H9 (cell line): ENCODE data around the gene APOLD1. TPM values are rescaled to one million over a fixed set of nuclear protein-coding genes. Genes with fewer than 3 reads are reported as not detected.

Source experiments
- DNase-seq: peaks from one replicate; pipeline ENCODE4 v3.0.0-alpha.2; 2017
- H2AFZ ChIP-seq: one replicate; pipeline ENCODE4 v1.6.1; 2013; ENCODE audit warnings: mild to moderate bottlenecking, low read length, control low read depth, moderate library complexity
- H2AK5ac ChIP-seq: 2 replicates; pipeline ENCODE4 v1.6.1; 2013; ENCODE audit warnings: low read length, control low read depth, mixed read lengths; ENCODE audit not compliant: insufficient read length
- H2BK120ac ChIP-seq: one replicate; pipeline ENCODE4 v1.6.1; 2013; ENCODE audit warnings: low read depth, mild to moderate bottlenecking, low read length, control low read depth, inconsistent platforms; ENCODE audit not compliant: poor library complexity, severe bottlenecking
- H2BK12ac ChIP-seq: 2 replicates; pipeline ENCODE4 v1.6.1; 2013; ENCODE audit warnings: low read length, control low read depth, mixed read lengths, low read depth; ENCODE audit not compliant: insufficient read length
- H2BK15ac ChIP-seq: 2 replicates; pipeline ENCODE4 v1.6.1; 2013; ENCODE audit warnings: low read depth, low read length, control low read depth
- H2BK20ac ChIP-seq: one replicate; pipeline ENCODE4 v1.6.1; 2013; ENCODE audit warnings: low read depth, mild to moderate bottlenecking, low read length, control low read depth, inconsistent platforms; ENCODE audit not compliant: poor library complexity, severe bottlenecking
- H2BK5ac ChIP-seq: 2 replicates; pipeline ENCODE4 v1.6.1; 2013; ENCODE audit warnings: low read length, control low read depth, mixed read lengths; ENCODE audit not compliant: insufficient read length
- H3K14ac ChIP-seq: 2 replicates; pipeline ENCODE4 v1.6.1; 2013; ENCODE audit warnings: low read length, control low read depth; ENCODE audit not compliant: insufficient read depth
- H3K18ac ChIP-seq: 2 replicates; pipeline ENCODE4 v1.6.1; 2013; ENCODE audit warnings: low read depth, mild to moderate bottlenecking, mixed read lengths, low read length, control low read depth; ENCODE audit not compliant: insufficient read length
- H3K23ac ChIP-seq: 2 replicates; pipeline ENCODE4 v1.6.1; 2013; ENCODE audit warnings: low read length, control low read depth, mixed read lengths, low read depth; ENCODE audit not compliant: insufficient read length
- H3K23me2 ChIP-seq: 2 replicates; pipeline ENCODE4 v1.6.1; 2013; ENCODE audit warnings: low read depth, mild to moderate bottlenecking, mixed read lengths, low read length, control low read depth; ENCODE audit not compliant: insufficient read length, poor library complexity, severe bottlenecking
- H3K27ac ChIP-seq: 2 replicates; pipeline ENCODE4 v1.5.1; 2013; ENCODE audit warnings: low read length, control low read depth, mixed read lengths, low read depth; ENCODE audit not compliant: insufficient read length
- H3K27me3 ChIP-seq: 2 replicates; pipeline ENCODE4 v1.6.1; 2013; ENCODE audit warnings: low read length, control low read depth, inconsistent platforms; ENCODE audit not compliant: insufficient read depth
- H3K4ac ChIP-seq: 2 replicates; pipeline ENCODE4 v1.6.1; 2013; ENCODE audit warnings: low read depth, mild to moderate bottlenecking, control low read depth, inconsistent platforms, low read length, moderate library complexity
- H3K4me1 ChIP-seq: 2 replicates; pipeline ENCODE4 v1.6.1; 2013; ENCODE audit warnings: low read length, control low read depth, inconsistent platforms; ENCODE audit not compliant: insufficient read depth
- H3K4me2 ChIP-seq: 2 replicates; pipeline ENCODE4 v1.6.1; 2013; ENCODE audit warnings: low read length, control low read depth, mixed read lengths; ENCODE audit not compliant: insufficient read length, insufficient read depth
- H3K56ac ChIP-seq: 2 replicates; pipeline ENCODE4 v1.6.1; 2013; ENCODE audit warnings: low read depth, mild to moderate bottlenecking, mixed read lengths, low read length, control low read depth; ENCODE audit not compliant: insufficient read length
- H3K79me1 ChIP-seq: 2 replicates; pipeline ENCODE4 v1.6.1; 2013; ENCODE audit warnings: low read depth, mild to moderate bottlenecking, moderate library complexity, low read length, control low read depth, inconsistent platforms; ENCODE audit not compliant: insufficient read depth, poor library complexity, severe bottlenecking
- H3K79me2 ChIP-seq: 2 replicates; pipeline ENCODE4 v1.6.1; 2013; ENCODE audit warnings: low read length, control low read depth, inconsistent platforms; ENCODE audit not compliant: insufficient read depth
- H3K9ac ChIP-seq: 2 replicates; pipeline ENCODE4 v1.6.1; 2013; ENCODE audit warnings: low read length, control low read depth, mixed read lengths; ENCODE audit not compliant: insufficient read length; ENCODE audit errors: extremely low read depth
- H3K9me3 ChIP-seq: one replicate; pipeline ENCODE4 v1.6.1; 2013; ENCODE audit warnings: low read depth, low read length, inconsistent platforms; ENCODE audit not compliant: control insufficient read depth
- H3T11ph ChIP-seq: one replicate; pipeline ENCODE4 v1.6.1; 2013; ENCODE audit warnings: mild to moderate bottlenecking, low read length, control low read depth, inconsistent platforms
- H4K20me1 ChIP-seq: one replicate; pipeline ENCODE4 v1.6.1; 2013; ENCODE audit not compliant: control insufficient read depth, insufficient read length, insufficient read depth
- H4K5ac ChIP-seq: 2 replicates; pipeline ENCODE4 v1.6.1; 2013; ENCODE audit warnings: low read depth, mild to moderate bottlenecking, mixed read lengths, low read length, control low read depth; ENCODE audit not compliant: insufficient read length
- H4K8ac ChIP-seq: replicated peaks from 2 replicates; pipeline ENCODE4 v1.6.1; 2013; ENCODE audit warnings: low read length, control low read depth, mixed read lengths, low read depth; ENCODE audit not compliant: insufficient read length
- H4K91ac ChIP-seq: 2 replicates; pipeline ENCODE4 v1.6.1; 2013; ENCODE audit warnings: low read depth, mild to moderate bottlenecking, moderate library complexity, mixed read lengths, low read length, control low read depth; ENCODE audit not compliant: insufficient read length
- H3K27ac Mint-ChIP-seq, 3 experiments: 2 replicates in 2 of 3; 3 replicates in 1 of 3; pipeline ENCODE4 v1.8.0; 2020 to 2021; ENCODE audit warnings: mixed read lengths in 3 of 3, mild to moderate bottlenecking in 1 of 3, moderate library complexity in 1 of 3
- H3K27me3 Mint-ChIP-seq: 2 replicates; pipeline ENCODE4 v1.8.0; 2021; ENCODE audit warnings: low read depth, mild to moderate bottlenecking, moderate library complexity, mixed read lengths
- H3K36me3 Mint-ChIP-seq, 3 experiments: 2 replicates in 2 of 3; 3 replicates in 1 of 3; pipeline ENCODE4 v1.8.0; 2020 to 2021; ENCODE audit warnings: low read depth in 3 of 3, mixed read lengths in 3 of 3; ENCODE audit not compliant: insufficient read depth in 1 of 3
- H3K4me1 Mint-ChIP-seq, 2 experiments: 2 replicates each; pipeline ENCODE4 v1.8.0; 2020; ENCODE audit warnings: mixed read lengths in 2 of 2
- H3K4me3 Mint-ChIP-seq, 2 experiments: 2 replicates in 1 of 2; 3 replicates in 1 of 2; pipeline ENCODE4 v1.8.0; 2020 to 2021; ENCODE audit warnings: mild to moderate bottlenecking in 2 of 2, mixed read lengths in 2 of 2, moderate library complexity in 1 of 2
- H3K9me3 Mint-ChIP-seq, 2 experiments: 2 replicates in 1 of 2; 3 replicates in 1 of 2; pipeline ENCODE4 v1.8.0; 2020; ENCODE audit warnings: mild to moderate bottlenecking in 2 of 2, mixed read lengths in 2 of 2, moderate library complexity in 1 of 2
- CTCF ChIP-seq: fragments of 200-600 bp; sonication (generic); conservative IDR thresholded peaks from 3 replicates; pipeline ENCODE4 v1.8.0; 2021; ENCODE audit warnings: antibody characterized with exemption, mild to moderate bottlenecking
- WGBS: extraction: QIAGEN DNeasy Blood & Tissue Kit; methylation state at CpG from one replicate; pipeline ENCODE4 v1.1.7; 2013; ENCODE audit warnings: missing lambda C conversion rate, low lambda C conversion rate, mixed read lengths; ENCODE audit not compliant: insufficient read length; ENCODE audit errors: extremely low coverage; 5-methylcytosine and 5-hydroxymethylcytosine counted together
- total RNA-seq: library from RNA; stranded (reverse); gene quantifications from 2 replicates; pipeline ENCODE4 v1.2.1, GENCODE V29; 2021

APOLD1 gene
- total RNA-seq, 1 experiment from 2014 or later, result 0.48 TPM

- no peak for DNase-seq
- H2BK120ac ChIP-seq, result no peak overlapping the region
- H3K4me1 ChIP-seq, result no peaks in the 10 kb centered on the region
- no peak overlapping the region for H3K14ac ChIP-seq
- H2BK15ac ChIP-seq, result no peak overlapping the region
- no peaks in the 10 kb centered on the region for H3K9me3 ChIP-seq
- no CpG with 5 or more reads among the region's 6 CpGs for WGBS
- Mint-ChIP-seq H3K4me1 (peaks cover 9 to 10% of the 10 kb centered on the region in 2 experiments), H3K4me3 (no peak overlapping the region), H3K9me3 (no peaks in the 10 kb centered on the region), H3K27ac (no peak overlapping the region), H3K36me3 (no peaks in the 10 kb centered on the region; a peak in 2 of 7 replicates), H3K27me3 (peaks cover 4% of the 10 kb centered on the region)
- no peak overlapping the region for H4K5ac ChIP-seq
- no peak for TF ChIP-seq CTCF
- H2BK20ac ChIP-seq, result no peak overlapping the region
- H3K23ac ChIP-seq, result no peak overlapping the region
- no peak overlapping the region for H3K4ac ChIP-seq
- no peaks in the 10 kb centered on the region for H3K27me3 ChIP-seq
- no peak overlapping the region for H3K4me2 ChIP-seq
- H3K9ac ChIP-seq, result no peak overlapping the region
- no peak overlapping the region for H3K27ac ChIP-seq
- H2AK5ac ChIP-seq, result no peak overlapping the region
- no peaks in the 10 kb centered on the region for H3K79me2 ChIP-seq
- no peak overlapping the region for H2BK5ac ChIP-seq
- no peaks in the 10 kb centered on the region for H4K20me1 ChIP-seq
- no peak overlapping the region for H3K56ac ChIP-seq
- H4K91ac ChIP-seq, result no peak overlapping the region
- no peak overlapping the region for H2BK12ac ChIP-seq
- no peak overlapping the region for H3T11ph ChIP-seq
- no peak overlapping the region for H4K8ac ChIP-seq
- H3K23me2 ChIP-seq, result no peaks in the 10 kb centered on the region
- H3K79me1 ChIP-seq, result no peaks in the 10 kb centered on the region
- no peak overlapping the region for H3K18ac ChIP-seq
- no peak overlapping the region for H2AFZ ChIP-seq
These were observed 19.0 kb downstream of the APOLD1 start for GRCh38 chr12:12804432-12804886.
